ENCODE measurements around the gene IP6K2.
"Not testable (repeated sequence)": the region's sequence is repeated elsewhere in the genome, so short reads cannot be mapped to it uniquely, and the experiment has no call there.

The IP6K2 gene

GRCh38 chr3:48716982-48717746 lies at the start of gene IP6K2:
IP6K2 (minus strand) TSS chr3:48717221; CDS start chr3:48695291, 21,930 bp downstream.
- TF ChIP-seq CTCF (conservative IDR thresholded peaks at IDR 0.05) (no peak), ZFX (IDR thresholded peaks at IDR 0.05) (no peak)
- H3K27ac ChIP-seq = peak within 1 kb of the TSS; percentile 92

- TF ChIP-seq CTCF (conservative IDR thresholded peaks at IDR 0.05) = no peak; the same call in 1 of the 2 replicates
- no peak for TF ChIP-seq ZFX (IDR thresholded peaks at IDR 0.05)
Measured at GRCh38 chr3:48765376-48765775, 48.4 kb upstream of the IP6K2 start.

GRCh38 chr3:48762816-48763215 lies 45.8 kb upstream of the IP6K2 start:
- no peak overlapping the region for H3K27ac ChIP-seq
- no peak for TF ChIP-seq CTCF (conservative IDR thresholded peaks at IDR 0.05)
- no peak for TF ChIP-seq ZFX (IDR thresholded peaks at IDR 0.05)

More at GRCh38 chr3:48765376-48765775, 48.4 kb upstream of the IP6K2 start:
- no peak overlapping the region for H3K27ac ChIP-seq

- not testable (repeated sequence) for H3K27ac ChIP-seq
Measured at GRCh38 chr3:48759991-48760540, 43.0 kb upstream of the IP6K2 start.

GRCh38 chr3:48759531-48759930 lies 42.5 kb upstream of the IP6K2 start:
- not testable (repeated sequence) for H3K27ac ChIP-seq

GRCh38 chr3:48759071-48759470 lies 42.0 kb upstream of the IP6K2 start:
- TF ChIP-seq ZFX (IDR thresholded peaks at IDR 0.05) (no peak), CTCF (conservative IDR thresholded peaks at IDR 0.05) (no peak)
- no peak overlapping the region for H3K27ac ChIP-seq

- TF ChIP-seq CTCF (conservative IDR thresholded peaks at IDR 0.05) = no peak
- TF ChIP-seq ZFX (IDR thresholded peaks at IDR 0.05) = no peak
- H3K27ac ChIP-seq = no peak overlapping the region
Measured at GRCh38 chr3:48756640-48757039, 39.6 kb upstream of the IP6K2 start.

GRCh38 chr3:48750856-48751255 lies 33.8 kb upstream of the IP6K2 start:
- TF ChIP-seq CTCF (conservative IDR thresholded peaks at IDR 0.05) (no peak), ZFX (IDR thresholded peaks at IDR 0.05) (no peak)
- H3K27ac ChIP-seq = no peak overlapping the region

All from C4-2B (cell line).